ENCODE results near the gene SORCS2.

DNA sequence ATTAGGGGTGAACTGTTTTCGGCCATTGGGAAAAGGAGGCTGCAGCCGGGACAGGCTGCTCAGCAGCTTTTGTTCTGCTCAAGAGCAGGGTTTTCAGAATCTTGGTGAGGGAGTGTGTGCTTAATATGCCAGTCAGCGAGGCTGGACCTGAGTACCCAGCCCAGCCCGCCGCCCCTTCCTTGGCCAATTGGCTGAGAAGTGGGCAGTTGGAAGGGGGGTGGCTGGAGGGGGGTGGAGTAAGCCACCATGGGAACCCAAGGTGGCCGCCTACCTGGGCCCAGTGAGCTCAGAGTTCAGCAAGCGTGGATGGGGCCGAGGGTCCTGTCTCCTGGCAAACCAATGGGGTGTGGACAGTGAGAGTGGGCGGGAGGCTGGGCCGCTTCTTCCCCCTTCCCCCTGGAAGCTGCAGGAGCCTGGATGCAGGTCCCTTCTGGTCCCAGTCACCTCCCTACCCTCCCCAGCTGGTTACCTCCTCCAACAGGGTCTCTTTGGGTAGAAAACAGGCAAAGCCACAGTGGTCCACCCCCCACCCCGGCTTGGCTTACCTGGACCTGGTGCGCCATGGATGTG, 52.5 kb downstream of the SORCS2 start:
- no peak for TF ChIP-seq POLR2A (IDR thresholded peaks at IDR 0.05; ENCODE audit: low read length)
- TF ChIP-seq GATA1 (IDR thresholded peaks at IDR 0.05; ENCODE audit: low read depth, low read length) = no peak
